Neural progenitor cell (in vitro differentiated cells): ENCODE measurements around the gene PRLHR. TPM values are rescaled to one million over a fixed set of nuclear protein-coding genes. Genes with fewer than 3 reads are reported as not detected.

Experiments
- DNase-seq: peaks from one replicate; pipeline ENCODE4 v3.0.0-alpha.2; 2016; ENCODE audit warnings: low spot score
- H2AFZ ChIP-seq: fragments of 200-600 bp; sonication (generic); replicated peaks from 2 replicates; pipeline ENCODE4 v1.6.1; 2016; ENCODE audit warnings: antibody characterized with exemption
- H3F3A ChIP-seq: fragments of 200-600 bp; sonication (generic); 2 replicates; pipeline ENCODE4 v1.6.1; 2016; ENCODE audit warnings: antibody characterized with exemption, low read depth
- H3K27ac ChIP-seq: fragments of 200-600 bp; sonication (generic); 2 replicates; pipeline ENCODE4 v1.5.1; 2016; ENCODE audit warnings: mild to moderate bottlenecking
- H3K27me3 ChIP-seq: fragments of 200-600 bp; sonication (generic); 2 replicates; pipeline ENCODE4 v1.6.1; 2016; ENCODE audit warnings: mild to moderate bottlenecking, moderate library complexity
- H3K36me3 ChIP-seq: fragments of 200-600 bp; sonication (generic); 2 replicates; pipeline ENCODE4 v1.5.1; 2016
- H3K4me1 ChIP-seq: fragments of 200-600 bp; sonication (generic); 2 replicates; pipeline ENCODE4 v1.6.1; 2016; ENCODE audit warnings: mixed run types
- H3K4me2 ChIP-seq: fragments of 200-600 bp; sonication (generic); 2 replicates; pipeline ENCODE4 v1.6.1; 2016
- H3K4me3 ChIP-seq: fragments of 200-600 bp; sonication (generic); 2 replicates; pipeline ENCODE4 v1.5.1; 2016
- H3K79me2 ChIP-seq: fragments of 200-600 bp; sonication (generic); 2 replicates; pipeline ENCODE4 v1.6.1; 2016; ENCODE audit warnings: low read depth
- H3K9ac ChIP-seq: fragments of 200-600 bp; sonication (generic); 2 replicates; pipeline ENCODE4 v1.6.1; 2016
- H3K9me3 ChIP-seq: fragments of 200-600 bp; sonication (generic); 2 replicates; pipeline ENCODE4 v1.5.1; 2016; ENCODE audit warnings: low read depth
- H4K20me1 ChIP-seq: fragments of 200-600 bp; sonication (generic); 2 replicates; pipeline ENCODE4 v1.6.1; 2016; ENCODE audit warnings: low read depth
- H3K27ac Mint-ChIP-seq: 3 replicates; pipeline ENCODE4 v1.8.0; 2021; ENCODE audit warnings: mixed read lengths
- H3K27me3 Mint-ChIP-seq: 2 replicates; pipeline ENCODE4 v1.8.0; 2022; ENCODE audit warnings: low read depth, mild to moderate bottlenecking, inconsistent platforms, moderate library complexity, mixed read lengths; ENCODE audit not compliant: insufficient read depth
- H3K36me3 Mint-ChIP-seq: 3 replicates; pipeline ENCODE4 v1.8.0; 2021; ENCODE audit warnings: mixed read lengths
- H3K4me1 Mint-ChIP-seq: 3 replicates; pipeline ENCODE4 v1.8.0; 2021; ENCODE audit warnings: mixed read lengths
- H3K4me3 Mint-ChIP-seq: 3 replicates; pipeline ENCODE4 v1.8.0; 2021; ENCODE audit warnings: mild to moderate bottlenecking, moderate library complexity, mixed read lengths
- H3K9me3 Mint-ChIP-seq: 3 replicates; pipeline ENCODE4 v1.8.0; 2020; ENCODE audit warnings: mixed read lengths
- CTCF ChIP-seq: fragments of 200-600 bp; sonication (generic); IDR thresholded peaks from 2 replicates; pipeline ENCODE4 v1.5.1; 2017; ENCODE audit warnings: antibody characterized with exemption, mild to moderate bottlenecking
- EZH2 ChIP-seq: fragments of 200-600 bp; sonication (generic); IDR thresholded peaks from 2 replicates; pipeline ENCODE4 v1.6.1; 2017; ENCODE audit warnings: antibody characterized with exemption, mild to moderate bottlenecking, moderate library complexity
- EZH2phosphoT487 ChIP-seq: fragments of 200-600 bp; sonication (generic); IDR thresholded peaks from 2 replicates; pipeline ENCODE4 v1.6.1; 2017; ENCODE audit warnings: antibody characterized with exemption
- total RNA-seq: library from RNA; depleted of rRNA; stranded (reverse); fragments of >200 nt; gene quantifications from 2 replicates; pipeline ENCODE4 v1.2.3, GENCODE V29; 2015; ENCODE audit warnings: low replicate concordance

The PRLHR gene
- total RNA-seq, 1 donor from 2014 or later: not detected

- H3K27ac Mint-ChIP-seq: no peak overlapping the region
- H3K27me3 ChIP-seq: no peaks in the 10 kb centered on the region
- H3K4me3 ChIP-seq: no peak overlapping the region
- no peak overlapping the region for H2AFZ ChIP-seq
- no peak overlapping the region for H3K27ac ChIP-seq
- H3K36me3 ChIP-seq: no peaks in the 10 kb centered on the region
- no peaks in the 10 kb centered on the region for H4K20me1 ChIP-seq
- H3K4me2 ChIP-seq: no peak overlapping the region
- no peaks in the 10 kb centered on the region for H3F3A ChIP-seq
- no peaks in the 10 kb centered on the region for H3K36me3 Mint-ChIP-seq
- H3K4me1 Mint-ChIP-seq: no peaks in the 10 kb centered on the region
- peaks cover 1% of the 10 kb centered on the region for H3K9me3 Mint-ChIP-seq
- no peak overlapping the region for H3K9ac ChIP-seq
- H3K4me1 ChIP-seq: no peaks in the 10 kb centered on the region
- peak; percentile 68 for DNase-seq
- no peak overlapping the region for H3K4me3 Mint-ChIP-seq
- H3K9me3 ChIP-seq: no peaks in the 10 kb centered on the region
- H3K27me3 Mint-ChIP-seq: peaks cover 12% of the 10 kb centered on the region
- TF ChIP-seq EZH2phosphoT487: no peak
- peak; percentile 74 for TF ChIP-seq CTCF
- no peak for TF ChIP-seq EZH2
- H3K79me2 ChIP-seq: no peaks in the 10 kb centered on the region
Measured at GRCh38 chr10:118543714-118544400, 51.6 kb downstream of the PRLHR start.

GRCh38 chr10:118542745-118543144 lies 52.7 kb downstream of the PRLHR start:
- H3K27ac ChIP-seq: no peak overlapping the region
- no peak for TF ChIP-seq EZH2phosphoT487
- no peak for TF ChIP-seq CTCF
- no peak for TF ChIP-seq EZH2
- Mint-ChIP-seq H3K9me3 (peaks cover 5% of the 10 kb centered on the region), H3K27me3 (peaks cover 12% of the 10 kb centered on the region), H3K27ac (no peak overlapping the region), H3K4me1 (no peaks in the 10 kb centered on the region), H3K4me3 (no peak overlapping the region), H3K36me3 (no peaks in the 10 kb centered on the region)
- H3K9ac ChIP-seq: no peak overlapping the region
- no peaks in the 10 kb centered on the region for H3K79me2 ChIP-seq
- no peaks in the 10 kb centered on the region for H3K4me1 ChIP-seq
- H4K20me1 ChIP-seq: no peaks in the 10 kb centered on the region
- H3K4me2 ChIP-seq: no peak overlapping the region
- no peaks in the 10 kb centered on the region for H3F3A ChIP-seq
- no peak overlapping the region for H2AFZ ChIP-seq
- H3K36me3 ChIP-seq: no peaks in the 10 kb centered on the region
- no peaks in the 10 kb centered on the region for H3K9me3 ChIP-seq
- no peak overlapping the region for H3K4me3 ChIP-seq
- H3K27me3 ChIP-seq: no peaks in the 10 kb centered on the region
- DNase-seq: no peak

- no peak overlapping the region for H3K4me3 ChIP-seq
- no peak overlapping the region for H3K27ac Mint-ChIP-seq
- no peaks in the 10 kb centered on the region for H3K4me1 ChIP-seq
- H2AFZ ChIP-seq: no peak overlapping the region
- no peaks in the 10 kb centered on the region for H3F3A ChIP-seq
- H3K4me2 ChIP-seq: no peak overlapping the region
- H3K4me3 Mint-ChIP-seq: no peak overlapping the region
- H3K27me3 Mint-ChIP-seq: peaks cover 12% of the 10 kb centered on the region
- no peaks in the 10 kb centered on the region for H3K4me1 Mint-ChIP-seq
- H4K20me1 ChIP-seq: no peaks in the 10 kb centered on the region
- H3K27me3 ChIP-seq: no peaks in the 10 kb centered on the region
- peaks cover 5% of the 10 kb centered on the region for H3K9me3 Mint-ChIP-seq
- TF ChIP-seq EZH2phosphoT487: no peak
- no peak for TF ChIP-seq CTCF
- no peak for TF ChIP-seq EZH2
- DNase-seq: no peak
- H3K36me3 ChIP-seq: no peaks in the 10 kb centered on the region
- no peak overlapping the region for H3K9ac ChIP-seq
- no peak overlapping the region for H3K27ac ChIP-seq
- H3K79me2 ChIP-seq: no peaks in the 10 kb centered on the region
- no peaks in the 10 kb centered on the region for H3K9me3 ChIP-seq
- H3K36me3 Mint-ChIP-seq: no peaks in the 10 kb centered on the region
Measured at GRCh38 chr10:118542205-118542604, 53.2 kb downstream of the PRLHR start.
